Measurements from ENCODE around the gene TBC1D20. TPM values are rescaled to one million over a fixed set of nuclear protein-coding genes. Genes with fewer than 3 reads are reported as not detected.

TBC1D20 gene
- total RNA-seq, 4 donors from 2014 or later = 37.2 to 60.6 (median 53.3) TPM

GRCh38 chr20:434661-435419 lies 27.5 kb downstream of the TBC1D20 start:
- DNase-seq (ENCODE audit: low spot score) = no peak
- TF ChIP-seq CTCF (IDR thresholded peaks at IDR 0.05) = no peak
- no peak for ATAC-seq (ENCODE audit: low FRiP score)

- ATAC-seq (ENCODE audit: low FRiP score) (no peak), DNase-seq (ENCODE audit: low spot score) (no peak)
- no peak for TF ChIP-seq CTCF (IDR thresholded peaks at IDR 0.05)
These were observed 28.1 kb downstream of the TBC1D20 start for GRCh38 chr20:434221-434620.

GRCh38 chr20:433300-433975 lies 28.9 kb downstream of the TBC1D20 start:
- TF ChIP-seq CTCF (IDR thresholded peaks at IDR 0.05) = no peak
- DNase-seq (ENCODE audit: low spot score) (no peak), ATAC-seq (ENCODE audit: low FRiP score) (no peak)

GRCh38 chr20:432677-433299 lies 29.5 kb downstream of the TBC1D20 start:
- ATAC-seq (ENCODE audit: low FRiP score) = no peak
- no peak for TF ChIP-seq CTCF (IDR thresholded peaks at IDR 0.05)
- no peak for DNase-seq (ENCODE audit: low spot score)

- DNase-seq (ENCODE audit: low spot score) = no peak
- ATAC-seq (ENCODE audit: low FRiP score) = no peak
- no peak for TF ChIP-seq CTCF (IDR thresholded peaks at IDR 0.05)
These were observed 30.1 kb downstream of the TBC1D20 start for GRCh38 chr20:432208-432607.

- DNase-seq (ENCODE audit: low spot score) (no peak), ATAC-seq (ENCODE audit: low FRiP score) (peak; percentile 31)
- TF ChIP-seq CTCF (IDR thresholded peaks at IDR 0.05) = no peak
These were observed 31.1 kb downstream of the TBC1D20 start for GRCh38 chr20:431012-431904.

Measured in omental fat pad (tissue), 4 donors.